ENCODE data around the gene CWH43. TPM values are rescaled to one million over a fixed set of nuclear protein-coding genes. Genes with fewer than 3 reads are reported as not detected.
A peak's percentile ranks its signal among the peaks of the same experiment; 100 is the strongest.
"Not testable (repeated sequence)": the region's sequence is repeated elsewhere in the genome, so short reads cannot be mapped to it uniquely, and the experiment has no call there.

Gene CWH43
- polyA plus RNA-seq, 4 donors = not detected

GRCh38 chr4:48947731-48948130 lies 38.3 kb upstream of the CWH43 start:
- FAIRE-seq = no peak
- no peaks in the 10 kb centered on the region for H3K36me3 ChIP-seq (ENCODE audit: control insufficient read depth in 3 of 3, insufficient read depth in 2 of 3, low read depth in 1 of 3, low read length in 3 of 3)
- H3K4me3 ChIP-seq (ENCODE audit: low read depth in 1 of 3, low read length in 3 of 3) = no peak overlapping the region
- DNase-seq = no peak
- WGBS, 3 donors = 91 to 96% (median 94%) methylated on average over 1 of the region's 1 CpG
- H3K4me1 ChIP-seq (ENCODE audit: control insufficient read depth in 3 of 3, insufficient read depth in 2 of 3, low read depth in 1 of 3, low read length in 2 of 3) = peaks cover 0 to 8% (median 0%) of the 10 kb centered on the region in 3 donors
- H3K27me3 ChIP-seq (ENCODE audit: control insufficient read depth in 3 of 3, insufficient read depth in 3 of 3, low read length in 3 of 3) = no peaks in the 10 kb centered on the region
- H3K27ac ChIP-seq (ENCODE audit: low read depth in 1 of 3, low read length in 2 of 3) = no peak overlapping the region
- H3K9me3 ChIP-seq (ENCODE audit: control insufficient read depth in 2 of 2, insufficient read depth in 1 of 2, low read depth in 1 of 2, low read length in 1 of 2) = no peaks in the 10 kb centered on the region

GRCh38 chr4:48949086-48949485 lies 37.0 kb upstream of the CWH43 start:
- FAIRE-seq (no peak), DNase-seq (peak; percentile 18 to 51)
- H3K9me3 ChIP-seq (ENCODE audit: control insufficient read depth in 2 of 2, insufficient read depth in 1 of 2, low read depth in 1 of 2, low read length in 1 of 2) = no peaks in the 10 kb centered on the region
- no peaks in the 10 kb centered on the region for H3K36me3 ChIP-seq (ENCODE audit: control insufficient read depth in 3 of 3, insufficient read depth in 2 of 3, low read depth in 1 of 3, low read length in 3 of 3)
- peak overlapping the region in 1 of 3 donors; percentile 36 for H3K27ac ChIP-seq (ENCODE audit: low read depth in 1 of 3, low read length in 2 of 3)
- H3K27me3 ChIP-seq (ENCODE audit: control insufficient read depth in 3 of 3, insufficient read depth in 3 of 3, low read length in 3 of 3) = no peaks in the 10 kb centered on the region
- H3K4me3 ChIP-seq (ENCODE audit: low read depth in 1 of 3, low read length in 3 of 3) = no peak overlapping the region
- H3K4me1 ChIP-seq (ENCODE audit: control insufficient read depth in 3 of 3, insufficient read depth in 2 of 3, low read depth in 1 of 3, low read length in 2 of 3) = peaks cover 0 to 8% (median 0%) of the 10 kb centered on the region in 3 donors

GRCh38 chr4:48949518-48950219 lies 36.4 kb upstream of the CWH43 start:
- FAIRE-seq (no peak), DNase-seq (peak in 1 of 2 donors; percentile 57)
- H3K9me3 ChIP-seq (ENCODE audit: control insufficient read depth in 2 of 2, insufficient read depth in 1 of 2, low read depth in 1 of 2, low read length in 1 of 2) = no peaks in the 10 kb centered on the region
- no peaks in the 10 kb centered on the region for H3K36me3 ChIP-seq (ENCODE audit: control insufficient read depth in 3 of 3, insufficient read depth in 2 of 3, low read depth in 1 of 3, low read length in 3 of 3)
- H3K4me3 ChIP-seq (ENCODE audit: low read depth in 1 of 3, low read length in 3 of 3) = no peak overlapping the region
- WGBS, 3 donors = 28 to 73% (median 39%) methylated on average over 4 of the region's 4 CpGs
- no peak overlapping the region for H3K27ac ChIP-seq (ENCODE audit: low read depth in 1 of 3, low read length in 2 of 3)
- H3K4me1 ChIP-seq (ENCODE audit: control insufficient read depth in 3 of 3, insufficient read depth in 2 of 3, low read depth in 1 of 3, low read length in 2 of 3) = peaks cover 0 to 8% (median 0%) of the 10 kb centered on the region in 3 donors
- H3K27me3 ChIP-seq (ENCODE audit: control insufficient read depth in 3 of 3, insufficient read depth in 3 of 3, low read length in 3 of 3) = no peaks in the 10 kb centered on the region

GRCh38 chr4:48954314-48954713 lies 31.8 kb upstream of the CWH43 start:
- Histone ChIP-seq H3K4me3 (ENCODE audit: low read depth in 1 of 3, low read length in 3 of 3) (no peak overlapping the region), H3K27ac (ENCODE audit: low read depth in 1 of 3, low read length in 2 of 3) (no peak overlapping the region), H3K36me3 (ENCODE audit: control insufficient read depth in 3 of 3, insufficient read depth in 2 of 3, low read depth in 1 of 3, low read length in 3 of 3) (no peaks in the 10 kb centered on the region), H3K4me1 (ENCODE audit: control insufficient read depth in 3 of 3, insufficient read depth in 2 of 3, low read depth in 1 of 3, low read length in 2 of 3) (peaks cover 0 to 4% (median 0%) of the 10 kb centered on the region in 3 donors), H3K9me3 (ENCODE audit: control insufficient read depth in 2 of 2, insufficient read depth in 1 of 2, low read depth in 1 of 2, low read length in 1 of 2) (no peaks in the 10 kb centered on the region), H3K27me3 (ENCODE audit: control insufficient read depth in 3 of 3, insufficient read depth in 3 of 3, low read length in 3 of 3) (no peaks in the 10 kb centered on the region)
- 75 to 88% (median 87%) methylated on average over 2 of the region's 2 CpGs for WGBS, 3 donors
- DNase-seq = no peak
- FAIRE-seq = no peak

GRCh38 chr4:48957366-48957765 lies 28.7 kb upstream of the CWH43 start:
- H3K27ac ChIP-seq (ENCODE audit: low read depth in 1 of 3, low read length in 2 of 3); H3K27me3 ChIP-seq (ENCODE audit: control insufficient read depth in 3 of 3, insufficient read depth in 3 of 3, low read length in 3 of 3); FAIRE-seq; H3K4me1 ChIP-seq (ENCODE audit: control insufficient read depth in 3 of 3, insufficient read depth in 2 of 3, low read depth in 1 of 3, low read length in 2 of 3); H3K4me3 ChIP-seq (ENCODE audit: low read depth in 1 of 3, low read length in 3 of 3); H3K9me3 ChIP-seq (ENCODE audit: control insufficient read depth in 2 of 2, insufficient read depth in 1 of 2, low read depth in 1 of 2, low read length in 1 of 2); H3K36me3 ChIP-seq (ENCODE audit: control insufficient read depth in 3 of 3, insufficient read depth in 2 of 3, low read depth in 1 of 3, low read length in 3 of 3); DNase-seq: not testable (repeated sequence)
- WGBS, 3 donors = 86 to 90% (median 87%) methylated on average over 5 of the region's 5 CpGs

- DNase-seq (no peak), FAIRE-seq (no peak)
- H3K27ac ChIP-seq (ENCODE audit: low read depth in 1 of 3, low read length in 2 of 3) = no peak overlapping the region
- no peak overlapping the region for H3K4me3 ChIP-seq (ENCODE audit: low read depth in 1 of 3, low read length in 3 of 3)
- H3K27me3 ChIP-seq (ENCODE audit: control insufficient read depth in 3 of 3, insufficient read depth in 3 of 3, low read length in 3 of 3) = no peaks in the 10 kb centered on the region
- 89 to 96% (median 94%) methylated on average over 2 of the region's 2 CpGs for WGBS, 3 donors
- H3K9me3 ChIP-seq (ENCODE audit: control insufficient read depth in 2 of 2, insufficient read depth in 1 of 2, low read depth in 1 of 2, low read length in 1 of 2) = no peaks in the 10 kb centered on the region
- no peaks in the 10 kb centered on the region for H3K4me1 ChIP-seq (ENCODE audit: control insufficient read depth in 3 of 3, insufficient read depth in 2 of 3, low read depth in 1 of 3, low read length in 2 of 3)
- H3K36me3 ChIP-seq (ENCODE audit: control insufficient read depth in 3 of 3, insufficient read depth in 2 of 3, low read depth in 1 of 3, low read length in 3 of 3) = no peaks in the 10 kb centered on the region
Observed at GRCh38 chr4:48958582-48958981, 27.5 kb upstream of the CWH43 start.

- no peaks in the 10 kb centered on the region for H3K9me3 ChIP-seq (ENCODE audit: control insufficient read depth in 2 of 2, insufficient read depth in 1 of 2, low read depth in 1 of 2, low read length in 1 of 2)
- no peak overlapping the region for H3K4me3 ChIP-seq (ENCODE audit: low read depth in 1 of 3, low read length in 3 of 3)
- H3K27ac ChIP-seq (ENCODE audit: low read depth in 1 of 3, low read length in 2 of 3) = no peak overlapping the region
- DNase-seq (no peak), FAIRE-seq (no peak)
- H3K27me3 ChIP-seq (ENCODE audit: control insufficient read depth in 3 of 3, insufficient read depth in 3 of 3, low read length in 3 of 3) = no peaks in the 10 kb centered on the region
- WGBS, 3 donors = 71 to 78% (median 75%) methylated on average over 3 of the region's 3 CpGs
- no peaks in the 10 kb centered on the region for H3K4me1 ChIP-seq (ENCODE audit: control insufficient read depth in 3 of 3, insufficient read depth in 2 of 3, low read depth in 1 of 3, low read length in 2 of 3)
- H3K36me3 ChIP-seq (ENCODE audit: control insufficient read depth in 3 of 3, insufficient read depth in 2 of 3, low read depth in 1 of 3, low read length in 3 of 3) = no peaks in the 10 kb centered on the region
Observed at GRCh38 chr4:48960988-48961635, 25.0 kb upstream of the CWH43 start.

- Histone ChIP-seq H3K4me3 (ENCODE audit: low read depth in 1 of 3, low read length in 3 of 3) (no peak overlapping the region), H3K27ac (ENCODE audit: low read depth in 1 of 3, low read length in 2 of 3) (no peak overlapping the region), H3K9me3 (ENCODE audit: control insufficient read depth in 2 of 2, insufficient read depth in 1 of 2, low read depth in 1 of 2, low read length in 1 of 2) (no peaks in the 10 kb centered on the region), H3K27me3 (ENCODE audit: control insufficient read depth in 3 of 3, insufficient read depth in 3 of 3, low read length in 3 of 3) (no peaks in the 10 kb centered on the region), H3K4me1 (ENCODE audit: control insufficient read depth in 3 of 3, insufficient read depth in 2 of 3, low read depth in 1 of 3, low read length in 2 of 3) (no peaks in the 10 kb centered on the region), H3K36me3 (ENCODE audit: control insufficient read depth in 3 of 3, insufficient read depth in 2 of 3, low read depth in 1 of 3, low read length in 3 of 3) (no peaks in the 10 kb centered on the region)
- DNase-seq (no peak), FAIRE-seq (no peak)
- WGBS, 3 donors = 74 to 84% (median 79%) methylated on average over 5 of the region's 5 CpGs
Observed at GRCh38 chr4:48962636-48963035, 23.4 kb upstream of the CWH43 start.
